ENCODE data around the gene NPDC1.

NPDC1 gene

DNA sequence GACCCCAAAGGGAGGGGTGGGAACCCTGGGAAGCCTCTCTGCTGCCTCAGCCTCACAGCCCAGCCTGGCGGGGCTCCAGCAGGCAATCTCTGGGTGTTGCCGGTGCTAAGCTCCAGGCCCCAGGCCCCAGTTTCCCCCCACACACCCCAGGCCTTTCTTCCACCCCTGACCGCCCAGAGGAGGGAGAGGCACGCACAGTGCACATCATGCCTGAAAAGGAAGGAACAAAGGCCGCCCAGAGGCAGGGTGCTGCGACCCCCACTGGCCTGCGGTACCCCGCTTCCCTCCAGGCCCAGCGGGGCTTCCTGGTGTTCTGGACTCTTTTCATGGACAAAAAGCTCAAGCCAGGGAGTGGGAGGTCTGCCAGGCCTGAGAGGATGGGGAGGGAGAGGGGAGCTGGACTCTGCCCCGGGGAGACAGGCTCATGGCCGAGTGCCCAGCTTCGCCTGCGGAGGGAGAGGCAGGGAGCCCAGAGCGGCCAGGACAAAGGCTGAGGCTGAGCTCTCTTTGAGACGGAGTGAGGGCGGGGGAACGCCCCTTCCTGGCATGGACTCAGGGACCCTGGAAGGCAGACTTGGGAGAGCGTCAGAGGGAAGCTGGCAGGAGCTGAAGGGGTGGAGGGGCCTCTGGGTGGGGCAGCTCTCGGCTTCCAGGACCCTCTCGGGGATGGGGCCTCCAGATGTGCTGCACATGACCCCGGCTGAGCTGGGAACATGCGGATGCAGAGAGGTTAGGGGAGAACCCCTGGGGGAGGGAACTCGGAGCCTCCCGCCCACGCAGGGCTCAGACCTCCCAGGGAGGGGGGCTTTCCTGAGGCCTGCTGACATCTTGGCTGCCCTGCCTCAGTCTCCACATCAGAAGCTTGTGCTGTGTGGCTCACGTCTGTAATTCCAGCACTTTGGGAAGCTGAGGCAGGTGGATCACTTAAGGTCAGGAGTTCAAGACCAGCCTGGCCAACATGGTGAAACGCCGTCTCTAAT lies 9.7 kb upstream of the NPDC1 start:
- DNase-seq: no peak

DNA sequence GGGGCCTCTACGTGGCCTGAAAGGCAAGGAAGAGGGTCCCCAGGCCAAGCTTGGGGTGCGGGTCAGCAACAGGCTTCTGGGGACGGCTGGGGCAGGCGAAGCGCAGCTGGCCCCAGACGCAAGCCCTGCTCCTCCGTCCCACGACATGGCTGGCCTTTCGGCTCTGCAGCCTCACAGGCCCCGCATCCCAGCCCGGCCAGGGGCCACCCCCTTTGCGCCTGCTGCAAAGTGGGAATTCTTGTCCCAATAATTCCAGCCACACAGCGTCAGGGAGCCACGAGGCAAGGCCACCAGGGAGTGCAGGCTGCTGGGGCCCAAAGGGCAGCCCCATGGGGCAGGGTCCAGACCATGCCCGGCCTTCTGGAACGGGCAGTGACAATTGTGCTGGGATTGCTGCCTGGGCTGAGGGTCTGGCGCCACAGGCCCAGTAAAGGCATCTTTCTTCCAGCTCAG lies 9.0 kb upstream of the NPDC1 start:
- no peak for DNase-seq

DNA sequence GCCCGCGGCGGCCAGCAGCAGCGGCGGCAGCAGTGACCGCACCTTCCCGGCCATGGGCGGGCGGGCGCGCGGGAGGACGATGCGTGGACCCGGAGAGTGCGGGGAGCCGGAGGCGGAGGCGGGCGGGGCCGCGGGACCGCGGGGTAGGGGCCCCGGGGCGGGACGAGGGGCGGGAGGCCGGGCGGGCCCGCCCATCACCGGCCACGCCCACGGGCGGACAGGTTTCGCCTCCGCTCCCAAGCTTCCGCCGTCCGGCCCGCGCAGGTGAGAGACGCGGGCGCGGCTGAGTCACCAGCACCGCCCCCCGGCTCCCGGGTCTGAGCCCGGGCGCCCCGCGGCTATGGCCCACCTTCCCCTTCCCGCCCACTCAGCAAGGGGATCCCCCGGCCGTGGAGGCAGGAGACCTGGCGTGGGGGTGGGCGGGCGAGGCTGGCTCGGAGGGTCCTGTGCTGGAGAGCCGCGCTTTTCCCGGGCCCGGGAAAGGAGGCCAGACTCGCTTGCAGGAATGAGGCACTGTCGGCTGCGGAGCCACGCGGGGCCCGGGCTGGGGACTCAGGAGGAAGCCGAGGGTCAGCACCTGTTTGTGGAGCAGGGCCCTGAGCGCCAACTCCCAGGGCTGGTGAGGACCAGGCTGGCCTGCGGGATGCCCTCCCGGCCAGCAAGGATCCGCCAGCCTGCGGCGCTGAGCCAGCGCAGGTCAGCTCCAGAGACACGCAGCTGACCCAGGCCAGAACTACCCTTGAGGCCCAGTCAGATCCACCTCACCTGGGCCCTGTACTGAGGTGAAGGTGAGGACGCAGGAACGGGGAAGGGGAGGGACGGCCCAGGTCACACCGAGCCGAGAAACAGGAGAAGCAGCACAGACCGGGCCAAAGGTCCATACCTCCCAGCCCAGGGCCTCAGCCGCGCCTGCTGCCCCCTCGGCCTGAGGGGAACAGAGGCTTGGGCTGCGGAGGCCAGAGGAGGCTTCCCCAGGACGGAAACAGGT lies 8.3 kb upstream of the NPDC1 start, which contains the start of gene ENTPD2:
Gene ENTPD2 (minus strand): TSS at position 118 of the 988 bp plus-strand sequence. CDS start 64 bp downstream, at position 54.
- peak; percentile 22 for DNase-seq

DNA sequence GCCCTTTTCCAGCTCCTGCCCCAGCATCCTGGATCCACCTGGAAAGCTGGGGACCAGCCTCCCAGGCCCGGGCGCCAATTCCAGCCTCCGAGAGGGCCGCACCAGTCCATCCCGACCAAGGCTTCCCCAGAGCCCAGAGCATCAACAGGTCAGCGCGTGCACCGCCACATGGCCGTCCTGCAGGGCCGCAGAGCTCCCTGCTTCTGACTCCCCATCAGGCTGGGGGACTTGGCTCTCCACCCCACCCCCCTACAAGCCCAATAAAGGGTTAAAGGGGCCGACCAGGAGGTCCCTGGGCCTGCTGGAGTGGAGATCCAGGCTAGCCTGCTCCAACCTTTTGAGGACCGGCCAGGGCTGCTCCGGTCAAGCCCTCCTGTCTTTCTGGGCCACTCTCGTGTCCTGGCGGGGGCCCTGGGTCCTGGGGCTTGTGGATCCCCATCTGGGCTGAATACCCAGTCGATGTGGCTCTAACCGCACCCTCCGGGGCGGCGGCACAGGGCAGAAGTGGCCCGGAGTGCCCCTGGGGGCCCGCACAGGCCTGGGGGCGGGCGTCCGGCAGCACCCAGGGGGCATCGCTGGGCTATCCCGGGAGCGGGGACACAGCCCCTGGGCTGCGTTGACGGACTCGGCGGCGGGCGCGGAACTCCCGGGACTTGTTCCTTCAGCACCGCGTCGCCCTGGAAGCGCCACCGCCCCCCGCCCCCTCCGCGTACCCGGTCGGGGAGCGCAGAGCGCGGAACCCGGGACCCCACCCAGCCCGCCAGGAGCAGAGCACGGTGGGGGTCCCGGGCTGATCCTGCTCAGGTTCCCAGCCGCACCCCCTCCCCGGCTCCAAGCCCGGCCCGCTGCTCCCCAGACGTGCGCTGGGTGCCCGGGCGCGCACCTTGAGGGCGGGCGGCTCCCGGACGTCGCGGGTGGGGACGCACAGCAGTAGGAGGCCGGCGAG lies 7.3 kb upstream of the NPDC1 start:
- DNase-seq: no peak

DNA sequence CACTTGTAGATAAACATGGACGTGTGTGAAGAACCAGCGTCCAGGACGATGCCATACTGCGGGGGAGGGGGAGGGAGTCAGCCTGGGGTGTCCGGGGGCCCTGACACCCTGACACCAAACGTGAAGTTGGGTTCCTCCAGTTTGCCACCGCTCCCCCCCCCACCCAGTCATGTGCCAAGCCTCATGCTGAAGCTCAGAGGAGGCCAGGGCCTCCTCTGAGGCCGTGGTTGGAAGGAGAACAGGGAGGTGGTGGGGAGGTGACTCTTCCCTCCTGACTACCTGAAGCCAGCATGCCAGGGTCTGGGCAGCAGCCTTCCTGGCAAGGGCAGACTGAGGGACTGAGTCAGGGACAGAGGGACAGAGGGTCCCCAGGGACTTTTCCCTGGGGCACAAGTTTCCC lies 6.3 kb upstream of the NPDC1 start:
- no peak for DNase-seq

DNA sequence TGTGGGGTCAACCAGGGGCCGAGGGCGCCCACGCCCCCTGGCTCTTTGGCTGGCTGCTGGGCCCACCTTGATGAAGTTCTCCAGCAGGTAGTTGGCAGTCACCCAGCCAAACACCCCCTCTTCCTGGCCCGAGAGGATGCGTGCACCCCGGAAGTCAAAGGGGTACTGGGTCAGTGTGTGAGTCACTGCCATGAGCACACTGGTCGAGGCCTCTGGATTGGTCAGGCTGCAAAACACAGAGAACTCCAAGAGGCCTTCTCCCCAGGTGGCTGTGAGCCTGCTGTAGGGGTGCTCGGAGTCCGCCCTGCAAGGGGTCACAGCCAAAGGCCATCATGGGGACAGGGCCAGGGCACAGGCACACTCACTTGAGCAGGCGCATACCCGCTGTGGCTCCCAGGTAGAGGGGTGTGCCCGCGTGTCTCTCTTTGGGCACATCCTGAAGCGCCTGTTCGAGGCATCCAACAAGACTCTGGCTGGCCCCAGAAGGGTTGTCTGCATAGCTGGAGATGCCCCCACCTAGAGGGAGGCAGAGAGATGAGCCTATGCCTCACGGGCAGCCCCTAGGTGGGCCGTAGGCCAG lies 5.3 kb upstream of the NPDC1 start:
- no peak for DNase-seq

DNA sequence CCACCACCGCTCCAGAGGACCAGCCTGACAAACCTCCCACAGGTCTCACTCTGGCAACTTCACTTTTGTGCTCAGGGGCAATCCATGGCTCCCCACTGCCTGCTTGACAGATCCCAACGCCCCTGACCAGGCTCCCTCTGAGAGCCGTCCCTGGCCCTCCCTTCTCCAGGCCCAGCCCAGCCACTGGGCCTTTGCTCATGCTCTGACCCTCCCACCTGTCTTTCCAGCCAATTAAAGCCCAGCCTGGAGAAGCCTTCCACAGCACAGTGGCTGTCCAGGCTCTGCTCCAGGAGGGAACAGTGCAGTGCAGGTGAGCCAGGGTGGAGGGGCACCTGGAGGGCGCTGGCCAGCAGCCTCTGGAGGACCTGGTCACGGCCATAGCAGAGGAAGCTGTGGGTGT lies 4.6 kb upstream of the NPDC1 start:
- DNase-seq: peak; percentile 58

DNA sequence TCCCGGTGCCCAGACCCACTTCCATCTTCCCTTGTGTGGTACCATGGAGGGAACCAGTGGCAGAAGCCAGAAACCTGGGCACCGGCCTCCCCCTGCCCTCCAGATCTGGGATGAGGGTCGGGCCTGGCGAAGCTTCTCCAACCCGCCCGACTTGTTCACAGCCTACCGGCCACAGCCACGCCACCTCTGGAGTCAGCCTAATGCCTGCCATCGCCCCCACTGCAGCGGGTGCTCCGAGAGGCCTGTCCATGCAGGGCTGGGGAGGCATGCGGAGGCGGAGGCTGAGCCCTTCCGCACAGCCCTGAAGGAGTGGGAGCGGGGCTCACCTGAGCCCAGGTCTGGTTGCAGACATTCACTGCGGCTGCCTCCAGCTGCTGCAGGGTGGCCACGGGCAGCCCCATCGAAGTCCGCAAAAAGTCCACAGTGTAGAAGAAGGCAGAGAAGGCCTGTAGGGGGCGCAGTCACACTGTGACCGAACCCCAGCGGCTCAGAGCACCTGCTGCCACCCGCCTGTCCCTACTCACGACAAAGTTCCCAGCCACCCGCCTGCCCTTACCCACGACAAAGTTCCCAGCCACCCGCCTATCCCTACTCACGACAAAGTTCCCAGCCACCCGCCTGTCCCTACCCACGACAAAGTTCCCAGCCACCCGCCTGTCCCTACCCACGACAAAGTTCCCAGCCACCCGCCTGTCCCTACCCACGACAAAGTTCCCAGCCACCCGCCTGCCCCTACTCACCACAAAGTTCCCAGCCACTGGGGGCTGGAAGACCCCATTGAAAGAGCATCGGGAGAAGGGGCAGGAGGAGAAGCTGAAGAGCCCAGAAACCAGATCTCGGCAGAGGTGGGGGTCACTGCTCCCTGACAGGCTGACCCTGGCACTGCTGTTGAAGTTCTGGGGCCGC lies 3.8 kb upstream of the NPDC1 start:
- peak; percentile 87 for DNase-seq

DNA sequence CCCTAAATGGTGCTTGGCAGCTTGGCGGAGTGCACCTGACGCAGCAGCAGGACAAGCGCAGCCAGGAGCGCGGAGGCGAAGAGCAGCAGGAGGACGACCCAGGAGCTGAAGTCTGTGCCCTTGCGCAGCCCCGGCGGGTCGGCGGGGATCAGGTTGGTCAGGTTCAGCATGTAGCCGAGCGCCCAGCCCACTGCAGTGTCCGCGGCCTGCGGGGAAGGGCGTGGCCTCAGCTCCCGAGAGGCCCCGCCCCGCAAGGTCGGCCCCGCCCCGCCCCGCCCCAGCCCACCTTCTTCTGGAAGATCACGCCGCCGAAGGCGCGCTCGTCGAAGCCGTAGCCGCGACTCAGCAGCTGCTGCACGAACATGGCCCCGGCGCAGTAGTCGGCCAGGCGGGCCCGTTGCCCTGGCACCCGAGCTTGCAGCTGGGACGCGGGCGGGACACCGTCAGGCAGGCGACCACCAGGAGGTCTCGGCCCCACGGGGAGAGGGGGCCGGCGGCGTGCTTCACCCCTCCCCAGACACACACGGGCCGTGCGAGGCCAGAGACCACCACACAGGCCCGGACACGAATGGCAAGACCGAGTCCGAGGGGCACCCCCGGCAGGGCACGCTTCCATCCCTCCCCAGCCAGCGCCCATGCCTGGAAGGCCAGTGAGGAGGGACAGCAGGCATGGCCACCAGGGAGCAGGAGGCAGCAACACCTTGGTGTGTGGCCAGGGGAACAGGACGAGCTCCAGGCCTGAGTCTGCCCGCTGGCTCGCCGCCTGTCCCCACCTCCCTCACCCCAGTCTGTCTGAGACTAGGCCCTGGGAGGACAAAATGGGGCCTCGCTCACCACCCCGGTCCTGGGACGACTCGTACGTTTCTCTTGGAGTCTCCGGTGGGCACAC lies 2.9 kb upstream of the NPDC1 start:
- peak; percentile 80 for DNase-seq

DNA sequence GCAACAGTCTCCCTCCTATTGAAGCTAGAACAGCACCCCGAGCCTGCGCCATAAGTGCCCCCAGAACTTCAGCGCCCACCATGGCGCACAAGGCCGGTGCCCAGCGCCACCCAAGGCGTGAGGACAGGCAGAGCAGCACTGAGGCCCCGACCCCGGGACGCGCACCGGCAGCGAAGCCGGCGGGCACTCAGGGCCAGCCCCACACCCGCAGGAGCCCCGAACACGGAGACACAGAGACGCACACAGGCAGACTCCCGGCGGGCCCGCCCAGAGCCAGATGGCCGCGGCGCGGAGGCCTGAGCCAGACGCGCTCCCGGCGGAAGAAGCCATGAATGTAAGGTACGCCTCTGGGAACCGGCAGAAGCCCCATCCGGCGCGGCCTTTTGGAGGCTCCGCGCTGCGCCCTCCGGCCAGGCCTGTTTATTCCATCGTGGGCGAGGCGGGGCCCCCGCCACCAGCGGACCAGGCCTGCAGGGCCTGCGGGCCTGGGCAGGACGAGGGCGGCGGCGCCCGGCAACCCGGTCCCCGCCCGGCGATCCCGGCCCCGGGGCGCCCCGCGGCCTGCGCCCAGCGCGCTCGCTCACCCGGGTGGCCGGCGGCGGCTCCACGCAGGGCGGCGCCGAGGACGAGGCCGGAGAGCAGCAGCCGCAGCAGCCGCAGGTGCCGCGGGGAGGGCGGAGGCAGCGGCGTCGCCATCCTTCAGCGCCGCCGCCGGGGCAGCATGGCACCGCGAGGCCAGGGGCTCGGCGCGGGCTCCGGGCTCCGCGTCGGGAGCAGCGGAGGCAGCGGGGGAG lies 486 bp downstream of the NPDC1 start:
- DNase-seq: peak; percentile 73

DNA sequence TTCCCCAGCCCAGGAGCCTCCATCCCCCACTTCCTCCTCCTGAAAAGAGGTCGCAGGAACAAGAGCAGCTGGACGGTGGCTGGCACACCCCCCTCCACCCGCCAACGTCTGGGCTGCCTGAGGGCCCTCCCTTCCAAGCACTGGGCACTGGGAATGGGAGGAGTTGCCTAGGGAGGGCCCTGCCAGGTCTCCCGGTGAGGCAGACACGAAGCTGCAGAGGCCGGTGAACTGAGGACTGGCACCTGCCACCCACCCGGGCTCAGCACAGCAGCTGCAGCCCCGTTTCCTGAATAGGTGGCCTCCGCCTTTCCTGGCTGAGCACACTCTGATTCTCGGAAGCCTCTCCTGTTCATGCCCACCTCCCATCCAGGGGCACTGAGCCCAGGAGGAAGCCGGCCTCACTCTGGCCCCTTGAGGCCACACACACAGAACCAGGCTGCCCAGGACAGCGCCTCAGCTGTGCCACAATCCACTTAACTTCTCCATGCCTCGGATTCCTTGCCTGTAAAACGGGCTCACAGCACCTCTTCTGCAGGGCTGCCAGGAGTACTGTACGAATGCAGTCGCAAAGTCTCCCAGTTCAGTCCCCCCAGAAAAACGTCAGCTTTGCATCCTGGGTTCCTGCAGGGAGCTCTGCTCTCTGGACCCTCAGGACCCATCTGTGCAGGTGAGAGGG lies 1.3 kb downstream of the NPDC1 start:
- peak; percentile 43 for DNase-seq

DNA sequence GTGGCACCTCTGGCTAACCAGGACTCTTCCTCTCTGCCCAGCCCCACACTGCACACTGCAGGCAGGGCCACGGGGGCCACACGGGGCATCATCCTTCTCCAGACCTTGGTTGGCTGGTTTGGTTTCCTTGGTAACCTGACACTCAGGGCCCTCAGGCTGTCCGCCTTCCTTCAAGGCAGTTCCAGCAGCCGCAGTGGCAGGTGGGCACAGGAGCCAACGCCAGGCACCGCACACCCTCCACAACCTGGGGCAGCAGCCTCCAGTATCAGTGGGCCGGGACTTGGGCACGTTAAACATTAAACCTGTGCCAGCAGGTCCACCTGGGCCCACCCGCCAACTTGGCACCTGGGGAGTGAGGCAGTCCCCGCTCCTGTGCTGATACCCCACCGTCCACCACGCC lies 1.9 kb downstream of the NPDC1 start:
- no peak for DNase-seq

DNA sequence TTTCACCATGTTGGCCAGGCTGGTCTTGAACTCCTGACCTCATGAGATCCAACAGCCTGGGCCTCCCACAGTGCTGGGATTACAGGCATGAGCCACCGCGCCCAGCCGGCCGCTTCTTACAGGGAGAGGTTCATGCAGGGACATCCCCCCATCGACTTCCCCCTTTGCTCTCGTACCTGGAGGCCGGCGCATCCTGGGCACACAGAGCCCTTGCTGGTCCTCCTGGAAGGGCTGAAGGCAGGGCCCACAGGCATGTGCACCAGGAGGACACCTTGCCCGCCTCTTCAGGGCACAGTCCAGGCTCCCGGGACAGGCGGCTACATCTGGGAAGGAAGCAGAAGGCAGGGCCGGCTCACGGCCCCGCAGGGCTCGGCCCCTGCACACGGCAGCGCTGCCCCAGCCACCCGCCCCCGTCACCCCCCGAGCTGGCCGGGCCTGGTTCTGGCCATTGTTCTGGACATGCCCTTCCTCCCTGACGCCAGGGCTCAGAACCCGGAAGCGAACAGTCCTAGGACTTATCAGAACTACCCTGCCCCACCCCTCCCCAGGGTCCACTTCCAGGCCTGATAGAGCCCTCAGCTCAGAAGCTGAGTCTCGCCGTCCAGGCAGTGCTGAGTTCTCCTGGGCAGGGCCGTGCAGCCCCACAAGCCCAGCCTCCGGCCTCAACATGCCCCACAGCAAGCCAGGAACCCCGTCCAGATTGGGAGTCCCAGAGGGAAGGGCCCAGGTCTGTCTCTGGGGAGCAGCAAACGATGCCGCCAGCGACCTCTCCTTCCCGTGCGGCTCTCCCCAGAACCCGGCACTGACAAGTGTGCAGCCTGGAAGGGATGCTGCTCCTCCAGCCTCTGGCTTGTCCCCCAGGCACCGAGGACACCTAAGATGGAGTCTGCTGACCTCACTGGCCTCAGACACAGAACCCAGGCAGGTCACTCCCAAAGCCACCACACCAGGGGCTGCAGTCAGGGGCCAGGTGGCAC lies 2.9 kb downstream of the NPDC1 start:
- DNase-seq: no peak

DNA sequence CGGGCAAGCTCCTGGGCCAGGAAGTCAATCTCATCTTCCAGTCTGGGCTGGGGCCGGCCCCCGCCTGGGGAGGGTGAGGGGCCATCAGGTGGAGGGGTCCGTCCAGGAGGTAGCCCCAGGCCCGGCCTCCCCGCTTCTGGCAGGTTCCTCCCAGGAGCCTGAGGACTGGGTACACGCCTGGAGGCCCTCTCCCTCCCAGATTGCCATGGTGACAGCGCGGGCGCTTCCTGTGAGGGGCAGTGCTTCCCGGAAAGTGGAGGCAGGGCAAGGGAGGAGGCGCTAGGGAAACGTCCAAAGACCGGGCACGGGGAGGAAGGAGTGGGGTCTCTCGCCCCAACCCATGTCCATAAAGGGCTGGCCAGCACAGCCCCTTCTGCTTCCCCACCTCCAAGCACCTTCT lies 4.9 kb downstream of the NPDC1 start:
- no peak for DNase-seq

DNA sequence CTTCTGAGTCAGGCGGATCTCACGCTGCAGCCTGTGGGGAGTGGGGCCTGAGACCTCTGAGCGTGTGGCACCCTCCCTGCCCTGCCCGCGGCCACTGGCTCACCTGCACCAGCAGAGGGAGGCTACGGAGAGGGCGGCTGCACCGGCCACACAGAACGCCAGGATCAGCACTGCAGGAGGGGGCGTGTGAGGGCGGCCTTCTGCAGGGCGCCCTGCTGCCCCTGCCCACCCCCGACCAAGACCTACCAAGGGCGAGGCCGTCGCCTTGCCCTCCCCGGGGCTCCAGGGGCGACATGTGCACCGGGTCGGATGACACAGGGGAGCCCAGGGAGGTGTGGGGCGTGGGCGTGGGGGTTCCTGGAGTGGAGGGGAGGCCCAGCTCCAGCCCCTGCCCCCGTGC lies 5.4 kb downstream of the NPDC1 start:
- DNase-seq: no peak

DNA sequence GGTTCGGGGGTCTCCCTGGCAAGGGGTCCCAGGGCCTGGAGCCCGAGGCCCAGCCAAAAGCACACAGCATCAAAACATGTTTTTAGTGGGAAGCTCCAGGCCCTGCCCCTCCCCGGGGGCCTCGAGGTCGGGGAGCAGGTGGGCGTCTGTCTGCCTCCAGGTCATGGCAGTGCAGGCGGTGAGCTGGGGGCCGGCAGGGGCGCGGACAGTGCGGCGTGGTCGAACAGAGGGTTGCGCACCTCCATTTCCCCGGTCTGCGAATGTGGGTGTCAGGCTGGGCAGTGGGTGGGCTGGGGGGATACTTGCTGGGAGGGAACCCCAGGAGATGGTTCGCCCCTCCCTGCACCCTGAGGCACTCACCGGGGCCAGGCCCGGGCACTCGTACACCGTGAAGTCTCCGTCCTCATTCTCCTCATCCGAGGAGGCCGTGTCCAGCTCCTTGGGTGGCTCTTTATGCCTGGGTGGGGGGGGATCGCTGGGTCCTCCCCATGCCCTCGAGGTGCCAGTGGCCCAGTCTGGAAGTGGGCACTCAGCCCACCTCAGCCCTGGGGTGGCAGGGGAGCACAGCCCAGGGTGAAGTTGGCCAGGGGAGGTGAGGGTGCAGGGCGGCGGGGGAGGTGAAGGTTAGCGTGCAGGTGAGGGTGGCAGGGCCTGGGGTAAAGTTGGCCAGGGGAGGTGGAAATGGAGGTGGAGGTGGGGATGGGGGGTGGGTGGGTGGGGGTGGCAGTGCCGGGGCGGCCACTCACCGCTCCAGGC lies 6.2 kb downstream of the NPDC1 start:
- DNase-seq: no peak

Measured in NCI-H82 (cell line).